A204.1 (cell line): ENCODE measurements around the gene MINK1.
"Not testable (repeated sequence)": the region's sequence is repeated elsewhere in the genome, so short reads cannot be mapped to it uniquely, and the experiment has no call there.

Experiments used
- FAIRE-seq: peaks from 2 replicates; lab custom pipeline; 2012; peaks lifted over from hg19 to GRCh38; lab: Jason Lieb, UNC

Gene MINK1

DNA sequence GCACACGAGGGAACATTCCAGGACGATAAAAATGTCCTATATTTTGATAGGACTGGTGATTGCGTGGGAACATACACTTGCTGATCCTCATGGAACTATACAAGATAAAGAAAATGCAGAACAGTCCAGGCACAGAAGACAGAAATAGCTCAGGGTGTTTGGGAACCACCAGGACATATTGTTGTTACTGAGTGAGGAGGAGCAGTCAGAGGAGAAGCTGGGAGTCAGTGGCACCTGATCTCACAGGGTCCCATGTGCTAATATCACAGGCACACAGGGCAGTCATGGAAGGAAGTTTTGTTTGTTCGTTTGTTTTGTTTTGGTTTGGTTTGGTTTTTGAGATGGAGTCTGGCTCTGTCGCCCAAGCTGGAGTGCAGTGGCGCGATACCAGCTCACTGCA, 20.4 kb upstream of the MINK1 start:
- FAIRE-seq: no peak

DNA sequence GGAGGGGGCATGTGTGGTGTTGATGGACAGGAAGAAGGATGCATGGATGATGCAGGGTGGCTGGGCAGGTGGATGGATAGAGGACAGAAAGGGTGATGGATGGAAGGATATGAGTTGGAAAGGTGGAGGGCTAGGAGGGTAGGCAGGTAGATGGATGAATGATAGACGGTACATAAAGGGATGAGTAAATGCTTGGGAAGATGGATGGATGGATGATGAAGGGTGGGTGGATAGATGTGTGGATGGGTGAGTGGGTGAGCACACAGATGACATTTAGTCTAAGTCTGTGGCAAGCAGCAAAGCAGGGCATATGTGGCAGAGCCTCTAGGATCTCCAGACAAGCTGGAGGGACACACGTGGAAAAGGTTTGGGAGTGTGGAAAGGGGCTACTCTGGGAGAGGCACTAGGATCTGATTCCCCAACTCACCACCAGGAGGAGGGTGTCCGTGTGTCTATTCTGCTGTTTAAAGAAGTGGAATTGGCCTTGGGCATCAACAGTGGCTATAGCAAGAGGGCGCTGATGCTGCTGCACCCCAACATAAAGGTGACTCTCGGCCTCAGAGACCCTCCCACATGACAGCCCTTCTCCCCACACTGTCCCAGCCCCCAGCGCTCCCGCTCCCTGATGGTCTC, 18.0 kb upstream of the MINK1 start:
- no peak for FAIRE-seq

DNA sequence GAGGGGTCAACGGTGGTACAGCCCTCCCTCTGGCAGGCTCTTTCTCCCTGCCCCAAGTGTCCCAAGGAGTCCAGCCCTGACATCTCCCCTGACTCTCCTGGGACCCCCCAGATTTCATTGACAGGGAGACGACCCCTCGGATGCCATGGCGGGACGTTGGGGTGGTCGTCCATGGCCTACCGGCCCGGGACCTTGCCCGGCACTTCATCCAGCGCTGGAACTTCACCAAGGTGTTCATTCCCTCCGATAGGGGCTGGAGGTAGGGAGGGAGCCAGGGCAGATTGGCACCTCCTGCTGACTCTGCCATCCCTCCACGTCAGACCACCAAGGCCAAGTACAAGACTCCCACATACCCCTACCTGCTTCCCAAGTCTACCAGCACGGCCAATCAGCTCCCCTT, 16.3 kb upstream of the MINK1 start:
- FAIRE-seq: no peak

DNA sequence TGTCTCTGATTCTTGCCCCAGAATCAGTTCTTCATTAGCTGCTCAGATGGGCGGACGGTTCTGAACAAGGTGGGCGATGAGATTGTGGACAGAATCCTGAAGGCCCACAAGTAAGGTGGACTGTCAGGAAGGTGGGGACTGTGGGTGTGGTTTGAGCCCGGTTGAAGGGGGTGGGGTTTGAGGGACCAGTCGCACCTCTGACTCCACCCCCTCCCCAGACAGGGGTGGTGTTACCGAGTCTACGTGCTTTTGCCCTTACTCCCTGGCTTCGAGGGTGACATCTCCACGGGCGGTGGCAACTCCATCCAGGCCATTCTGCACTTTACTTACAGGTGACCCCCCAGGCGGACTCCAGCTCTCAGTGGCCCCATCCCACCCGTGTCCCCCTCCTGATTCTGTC, 14.9 kb upstream of the MINK1 start:
- no peak for FAIRE-seq

DNA sequence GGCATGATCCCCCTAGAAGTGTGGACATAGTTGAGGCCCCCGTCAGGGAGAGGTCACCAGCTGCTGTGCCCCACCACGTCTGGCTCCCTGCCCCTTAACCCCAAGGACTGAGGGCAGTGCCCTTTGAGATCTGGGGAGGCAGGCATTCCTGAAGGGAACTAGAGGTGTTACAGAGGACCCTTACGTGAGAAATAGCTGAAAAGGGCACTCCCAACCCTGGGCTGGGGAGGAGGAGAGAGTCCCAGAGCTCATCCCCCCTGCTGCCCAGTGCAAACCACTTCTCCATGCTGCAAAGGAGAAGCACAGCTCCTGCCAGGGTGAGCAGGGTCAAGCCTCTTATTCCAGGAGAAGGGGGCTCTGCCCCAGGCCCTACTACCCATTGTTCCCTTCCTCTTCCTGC, 10.3 kb upstream of the MINK1 start:
- no peak for FAIRE-seq

DNA sequence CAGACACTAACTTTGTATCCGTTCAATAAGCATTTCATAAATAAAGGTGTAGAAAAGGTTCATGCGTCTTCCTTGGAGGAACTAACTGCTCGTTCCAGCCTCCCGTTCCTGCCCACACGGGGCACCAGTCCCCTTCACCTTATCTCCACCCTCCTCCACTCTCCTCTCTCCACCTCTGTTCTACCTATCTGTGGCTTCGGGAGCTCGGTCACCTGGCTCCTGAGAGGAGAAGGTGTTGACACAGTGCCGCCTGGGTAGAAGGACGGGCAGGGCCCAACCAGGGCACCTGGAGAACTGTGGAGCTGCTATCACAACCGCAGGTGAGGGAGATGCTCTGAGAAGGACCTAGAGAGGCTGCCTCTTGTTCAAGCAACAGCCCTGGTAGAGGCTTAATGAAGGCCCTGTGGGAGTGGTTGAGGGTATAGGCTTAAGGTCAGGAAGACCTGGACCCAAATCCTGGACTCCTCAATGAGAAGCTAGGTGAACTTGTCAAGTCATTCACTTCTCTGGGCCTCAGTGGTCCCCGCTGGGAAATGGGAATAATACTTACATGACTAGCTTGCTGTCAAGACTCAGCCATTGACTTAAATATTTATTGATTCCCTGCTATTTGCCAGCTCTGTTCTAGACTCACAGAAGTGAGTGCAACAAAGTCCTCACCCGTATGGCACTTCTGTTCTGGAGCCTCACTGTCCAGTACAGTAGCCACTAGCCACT, 9.6 kb upstream of the MINK1 start:
- FAIRE-seq: no peak

DNA sequence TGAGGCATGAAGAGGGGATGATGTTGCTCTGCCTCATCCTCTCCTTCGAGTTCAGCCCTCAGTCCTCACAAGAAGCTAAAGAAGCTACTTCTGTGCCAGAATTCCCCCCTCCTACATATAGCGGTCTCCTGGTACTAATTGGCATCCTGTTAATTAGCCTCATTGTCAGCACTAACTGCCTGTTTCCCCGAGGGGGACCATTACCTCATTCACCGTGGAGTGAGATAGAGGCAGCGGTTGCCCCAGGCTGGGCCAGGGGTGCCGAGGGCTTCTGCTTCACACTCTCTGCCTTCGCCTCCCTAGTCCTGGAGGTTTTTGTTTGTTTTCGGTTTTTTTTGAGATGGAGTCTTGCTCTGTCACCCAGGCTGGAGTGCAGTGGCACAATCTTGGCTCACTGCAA, 5.7 kb upstream of the MINK1 start:
- FAIRE-seq: no peak

DNA sequence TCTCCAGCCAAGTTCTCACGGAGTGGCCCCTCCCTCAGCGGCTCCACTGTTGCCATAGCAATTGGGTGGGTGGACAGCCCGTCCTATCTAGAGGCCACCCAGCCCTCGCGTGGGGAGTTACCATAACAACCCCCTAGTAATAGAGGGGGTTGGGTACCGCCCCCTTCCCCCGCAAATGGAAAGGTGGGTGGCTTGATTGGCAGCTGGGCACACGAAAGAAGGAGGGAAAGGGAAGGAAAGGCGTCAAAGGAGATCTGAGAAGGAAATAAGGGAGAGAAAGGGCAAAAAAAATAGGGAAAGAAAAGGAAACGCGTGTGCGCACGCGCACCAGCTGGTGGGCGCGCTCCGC, 337 bp upstream of the MINK1 start:
- FAIRE-seq: not testable (repeated sequence)

DNA sequence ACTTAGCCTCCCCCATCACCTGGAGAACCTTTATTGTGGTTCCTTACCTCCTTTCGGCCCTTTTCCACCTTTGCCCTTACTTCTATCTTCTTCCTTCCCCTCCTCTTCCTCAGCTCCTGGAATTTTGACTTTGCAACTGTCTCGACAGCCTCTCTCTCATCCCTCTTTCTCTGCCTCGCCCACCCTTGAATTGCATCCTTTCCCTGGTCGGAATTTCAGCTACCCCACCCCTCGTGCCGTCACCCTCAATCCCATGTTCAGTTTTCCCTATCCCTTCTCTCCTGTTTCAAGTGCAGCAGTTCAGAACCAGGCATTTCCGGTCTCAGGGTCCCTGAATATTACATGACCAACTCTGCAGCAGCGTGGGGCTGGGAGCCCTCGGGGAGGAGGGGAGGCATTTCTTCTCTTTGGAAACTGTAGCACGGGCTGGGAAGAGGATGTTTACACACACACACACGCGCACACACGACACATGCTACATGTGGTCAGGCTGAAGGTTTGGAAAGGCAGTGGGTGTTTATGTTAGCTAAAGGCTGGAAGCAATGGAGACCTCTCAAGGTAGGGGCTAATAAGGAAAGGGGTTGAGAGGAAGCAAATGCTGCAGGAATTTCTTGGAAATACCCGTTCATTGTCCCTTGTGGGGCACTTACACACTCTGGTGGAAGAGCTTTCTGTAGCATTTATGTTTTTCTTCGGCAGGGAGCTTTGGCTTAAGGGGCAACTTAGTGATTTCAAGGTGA, 971 bp downstream of the MINK1 start:
- FAIRE-seq: no peak

DNA sequence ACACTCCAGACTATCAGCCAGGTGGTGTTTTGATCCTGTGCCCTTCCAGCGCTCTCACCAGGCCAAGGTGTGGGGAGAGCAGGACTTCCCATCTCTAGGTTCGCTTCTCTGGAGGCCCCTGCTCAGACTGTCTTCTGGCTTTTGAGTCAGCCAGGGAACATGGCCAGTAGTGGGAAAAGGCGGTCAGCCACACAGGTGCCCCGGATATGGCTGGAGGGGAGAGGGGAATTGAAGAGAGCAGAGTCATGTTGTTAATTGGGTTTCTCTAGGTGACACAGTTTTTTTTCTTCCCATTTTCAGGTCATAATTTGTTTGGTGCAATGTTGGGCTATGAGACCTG, 1.5 kb downstream of the MINK1 start:
- no peak for FAIRE-seq

DNA sequence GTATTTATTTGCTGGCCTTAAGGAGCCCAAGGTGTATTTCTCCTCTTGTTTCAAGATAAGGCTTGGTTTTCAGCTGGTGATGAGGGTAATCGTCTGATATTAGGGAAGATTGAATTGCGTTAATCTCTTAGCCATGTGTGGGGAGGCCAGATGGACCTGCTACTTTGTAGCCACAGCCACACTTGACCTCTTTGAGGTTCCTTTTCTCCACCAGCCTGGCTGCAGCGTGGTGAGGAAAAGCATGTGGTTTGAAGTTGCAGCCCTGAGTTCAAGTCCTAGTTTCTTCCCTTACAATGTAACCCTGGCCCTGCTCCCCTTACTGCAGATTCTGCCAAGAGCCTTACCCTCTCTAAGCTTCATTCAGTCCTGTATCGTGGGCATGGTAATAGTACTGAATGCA, 3.1 kb downstream of the MINK1 start:
- no peak for FAIRE-seq

DNA sequence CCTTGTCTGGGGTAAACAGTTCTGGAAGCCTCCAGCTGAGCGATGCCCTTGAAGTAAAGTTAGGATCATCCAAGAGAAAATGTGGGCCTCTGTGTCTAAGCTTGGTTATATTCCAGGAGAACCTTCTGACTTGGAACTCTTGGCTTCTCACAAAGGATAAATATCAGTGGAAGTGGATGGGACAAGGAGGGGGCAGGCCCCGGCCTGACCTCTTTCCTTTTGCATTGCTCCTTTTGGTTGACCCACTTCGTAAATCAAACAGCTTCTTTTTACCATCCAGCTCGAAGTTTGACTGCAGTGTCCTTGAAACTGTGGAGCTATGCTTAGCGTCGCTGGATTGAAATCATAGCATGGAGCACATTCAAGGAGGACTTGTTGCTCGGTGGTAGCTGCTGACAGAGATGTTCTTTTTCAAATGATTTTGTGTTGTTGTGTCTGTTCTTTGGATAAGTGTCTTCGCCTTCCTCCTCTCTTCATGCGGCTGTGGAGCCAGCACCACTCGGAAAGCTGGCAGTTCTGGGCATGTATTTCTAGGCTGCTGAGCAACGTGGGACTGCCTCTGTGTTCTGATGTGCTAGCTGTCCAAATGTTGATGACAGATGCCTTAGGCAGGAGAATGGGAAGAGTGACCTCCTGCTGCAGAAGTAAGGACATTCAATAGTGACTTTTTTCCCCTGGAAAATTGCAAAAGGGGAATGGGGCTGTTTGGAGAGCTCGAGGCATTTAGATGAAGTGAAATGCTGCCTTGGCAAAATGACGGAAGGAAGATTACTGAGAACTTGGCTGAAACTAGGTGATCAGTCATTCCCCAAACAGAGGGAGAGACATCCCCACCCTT, 4.5 kb downstream of the MINK1 start:
- no peak for FAIRE-seq

DNA sequence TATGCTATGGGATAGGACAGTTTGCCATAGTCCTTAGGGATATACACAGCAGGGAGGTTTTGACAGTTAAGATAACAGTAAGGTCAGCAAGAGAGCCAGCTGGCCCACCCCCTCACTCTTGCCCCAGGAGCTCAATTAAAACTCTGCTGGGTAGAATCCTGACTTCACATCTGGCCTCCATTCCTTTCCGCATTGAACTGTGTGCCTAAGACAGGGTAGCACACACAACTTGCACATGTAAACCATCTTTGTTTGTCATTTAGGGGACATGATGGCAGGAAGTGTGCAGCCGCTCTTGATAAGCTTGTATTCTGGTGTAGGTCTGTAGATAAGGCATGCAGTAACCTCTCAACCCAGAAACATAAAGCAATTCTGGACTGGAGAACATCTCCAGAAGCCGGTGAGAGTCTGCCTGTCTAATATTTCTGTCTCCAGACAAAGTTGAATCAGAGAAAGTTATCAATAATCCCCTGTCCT, 5.2 kb downstream of the MINK1 start:
- no peak for FAIRE-seq

DNA sequence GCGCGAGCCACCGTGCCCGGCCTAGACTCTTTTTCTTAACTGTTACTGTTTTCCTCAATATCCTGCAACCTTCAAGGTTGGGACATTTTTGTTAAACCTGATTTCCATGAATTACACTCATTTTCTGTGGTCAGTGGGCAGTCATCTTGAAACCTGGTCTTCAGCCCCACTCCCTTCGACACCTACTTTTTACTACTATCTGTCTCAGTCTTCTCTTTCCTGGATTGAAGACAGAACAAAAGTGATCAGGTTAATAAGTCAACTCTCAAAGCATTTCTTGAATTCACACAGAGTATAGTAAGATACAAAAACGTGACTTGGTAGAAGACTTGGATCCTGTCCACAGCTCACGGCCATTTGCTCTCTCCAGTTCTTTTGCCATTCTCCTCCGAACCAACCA, 6.1 kb downstream of the MINK1 start:
- no peak for FAIRE-seq

DNA sequence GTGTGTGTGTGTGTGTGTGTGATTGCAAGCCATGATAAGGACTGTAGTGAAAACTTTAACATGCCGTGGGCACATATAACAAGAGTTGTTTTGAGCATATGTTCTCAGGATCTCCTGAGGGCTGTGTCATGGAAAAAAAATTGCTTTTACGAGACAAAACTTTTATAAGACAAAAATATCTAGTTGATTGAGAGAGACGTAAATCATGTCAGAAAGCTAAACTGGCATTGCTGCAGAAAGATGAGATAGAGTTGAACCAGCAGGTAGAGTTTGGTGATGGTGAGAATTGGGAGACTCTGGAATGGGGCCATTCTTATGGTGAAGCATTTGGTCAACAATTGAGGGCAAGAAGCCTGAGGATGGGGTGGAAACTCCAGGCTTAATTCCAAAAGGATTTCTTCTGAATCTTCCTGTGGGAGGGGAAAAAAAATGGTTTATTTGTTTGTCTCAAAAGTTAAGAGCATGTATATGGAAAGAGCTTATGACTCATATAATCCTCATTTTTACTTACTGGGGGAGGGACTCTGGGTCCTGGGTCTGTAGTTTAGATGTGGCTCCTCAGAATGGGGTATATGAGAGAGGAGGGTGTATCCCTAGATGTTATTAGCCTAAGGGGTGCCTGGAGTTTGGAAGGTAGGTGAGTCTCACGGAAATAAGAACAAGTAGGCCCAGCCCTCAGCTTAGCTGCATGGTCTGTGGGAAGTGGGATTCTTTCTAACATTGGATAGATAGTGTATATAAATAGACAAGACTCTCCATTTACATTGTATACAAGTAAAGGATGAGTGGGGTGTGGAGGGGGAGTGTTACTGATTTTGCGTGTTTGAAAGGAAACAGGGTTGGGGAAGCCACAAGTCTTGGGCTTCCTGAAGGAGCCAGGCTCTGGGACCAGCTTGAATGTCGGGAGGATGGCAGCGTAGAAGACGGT, 7.1 kb downstream of the MINK1 start:
- FAIRE-seq: no peak

DNA sequence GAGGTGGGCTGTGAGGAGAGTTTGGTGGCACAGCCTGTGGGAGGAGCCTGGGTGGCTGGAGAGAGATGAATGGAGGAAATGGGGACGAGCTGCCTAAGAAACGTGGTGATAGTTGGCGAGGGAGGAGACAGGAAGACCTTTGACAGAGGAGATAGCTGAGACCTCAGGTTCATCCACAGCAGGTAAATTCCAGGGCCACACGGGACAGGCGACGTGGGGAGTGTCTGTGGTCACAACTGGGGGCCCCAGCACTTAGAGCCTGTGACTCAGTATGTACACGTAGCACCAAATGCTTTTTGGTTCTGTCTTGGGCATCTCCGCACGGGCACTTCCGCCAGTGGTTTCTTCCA, 7.7 kb downstream of the MINK1 start:
- FAIRE-seq: no peak

DNA sequence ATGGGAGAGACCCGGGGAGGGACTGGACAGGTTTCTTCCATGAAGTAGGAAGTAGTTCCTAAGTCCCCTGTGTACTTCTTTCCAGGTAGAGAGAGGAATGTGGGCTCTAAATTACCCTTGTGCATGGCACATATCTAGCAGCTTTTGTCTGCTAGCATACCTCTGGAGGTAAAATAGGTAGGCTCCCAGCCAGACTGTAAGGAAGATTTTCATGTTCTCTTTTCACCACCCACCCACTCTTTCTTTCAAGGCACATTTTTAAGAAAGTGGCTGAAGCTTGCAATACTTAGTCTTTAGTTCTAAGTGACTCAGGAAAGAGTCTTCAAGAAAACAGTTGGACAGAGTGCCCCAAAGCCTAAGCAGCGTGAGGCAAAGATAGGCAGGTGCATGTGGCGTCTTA, 9.2 kb downstream of the MINK1 start:
- FAIRE-seq: no peak

DNA sequence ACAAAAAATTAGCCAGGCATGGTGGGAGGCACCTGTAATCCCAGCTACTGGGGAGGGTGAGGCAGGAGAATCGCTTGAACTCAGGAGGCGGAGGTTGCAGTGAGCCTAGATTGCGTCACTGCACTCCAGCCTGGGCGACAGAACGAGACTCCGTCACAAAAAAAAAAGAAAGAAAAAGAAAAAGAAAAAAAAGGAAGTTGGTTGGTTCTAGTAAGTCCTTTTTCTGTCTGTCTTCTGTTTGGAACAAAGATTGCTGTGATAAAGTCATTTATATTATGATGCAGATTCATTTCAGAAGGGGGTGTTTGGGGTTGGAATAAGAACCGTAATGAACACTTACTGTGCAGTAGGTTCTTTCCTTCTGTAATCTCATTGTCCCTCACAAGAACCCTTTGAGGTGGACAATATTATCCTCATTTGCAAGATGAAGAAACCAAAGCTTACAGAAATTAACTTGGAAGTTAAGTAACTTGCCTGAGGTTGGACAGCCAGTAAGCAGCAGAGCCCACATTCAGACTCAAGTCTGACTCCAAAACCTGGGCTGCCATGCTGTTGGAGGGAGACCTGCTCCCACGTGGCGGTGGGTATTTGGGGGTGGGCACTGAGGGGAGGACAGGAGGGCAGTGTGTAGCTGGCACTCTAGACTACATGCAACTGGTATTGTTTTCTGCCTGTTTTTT, 10.3 kb downstream of the MINK1 start:
- no peak for FAIRE-seq

DNA sequence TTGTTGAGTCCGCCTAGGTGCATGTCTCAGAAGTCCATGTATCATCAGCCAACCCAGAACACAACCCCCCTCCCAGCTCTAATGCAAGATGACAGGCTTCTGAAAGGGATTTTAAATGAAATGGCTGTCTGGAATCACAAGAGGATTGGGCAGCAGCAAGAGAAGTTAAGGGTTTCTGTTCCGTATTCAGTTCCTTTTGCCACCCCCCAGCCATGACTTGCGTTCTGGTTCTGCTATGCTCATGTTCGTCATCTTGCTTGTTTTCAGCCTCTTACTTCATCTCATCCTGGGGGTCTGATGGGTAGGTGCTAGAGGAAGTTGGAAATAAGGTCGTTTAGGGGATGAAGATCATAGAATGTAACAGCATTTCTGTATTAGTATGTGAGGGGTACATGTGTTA, 12.0 kb downstream of the MINK1 start:
- no peak for FAIRE-seq

DNA sequence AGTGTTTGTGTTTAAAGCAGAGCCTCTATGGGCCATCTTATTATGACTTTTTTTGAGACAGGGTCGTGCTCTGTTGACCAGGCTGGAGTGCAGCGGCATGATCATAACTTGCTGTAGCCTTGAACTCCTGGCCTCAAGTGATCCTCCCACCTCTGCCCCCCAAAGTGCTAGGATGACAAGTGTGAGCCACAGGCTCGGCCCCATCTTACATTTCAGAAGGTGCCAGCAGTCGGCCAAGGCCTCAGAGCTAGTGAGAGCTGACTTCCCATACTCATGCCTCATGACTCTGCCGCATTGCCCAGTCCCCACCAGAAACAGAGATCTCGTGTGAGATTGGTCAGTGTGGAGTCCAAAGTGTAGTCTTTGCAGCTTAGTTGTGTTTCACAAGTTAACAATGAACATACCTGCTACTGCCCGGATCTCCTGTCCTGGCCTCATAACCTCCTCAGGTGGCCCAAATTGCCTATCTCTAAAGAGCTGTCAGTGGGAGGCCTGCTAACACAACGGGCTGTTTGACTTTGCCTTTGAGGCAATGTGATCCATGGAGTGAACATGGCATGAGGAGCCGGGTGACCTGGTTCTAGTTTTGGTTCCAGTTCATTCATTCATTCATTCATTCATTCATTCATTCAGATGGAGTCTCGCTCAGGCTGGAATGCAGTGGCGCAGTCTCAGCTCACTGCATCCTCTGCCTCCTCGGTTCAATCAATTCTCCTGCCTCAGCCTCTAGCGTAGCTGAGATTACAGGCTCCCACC, 13.7 kb downstream of the MINK1 start:
- FAIRE-seq: no peak
